HFF-Myc (cell line): ENCODE measurements around the gene PRLH.

ENCODE experiments used
- DNase-seq: peaks from one replicate; pipeline ENCODE4 v3.0.0-alpha.2; 2011; ENCODE audit warnings: low read depth; ENCODE audit errors: extremely low read depth
- H3K4me3 ChIP-seq: replicated peaks from 2 replicates; pipeline ENCODE4 v1.5.1; 2011; ENCODE audit warnings: low read depth, mild to moderate bottlenecking, control low read depth, low read length
- TF ChIP-seq, protein P1 (sequence below): IDR thresholded peaks from 2 replicates; pipeline ENCODE4 v1.5.1; 2012; ENCODE audit warnings: mild to moderate bottlenecking, low read depth, low read length, control low read depth; ENCODE audit errors: missing control alignments

Gene PRLH

GRCh38 chr2:237573721-237574415 lies 7.5 kb downstream of the PRLH start:
- TF ChIP-seq, protein P1, sequence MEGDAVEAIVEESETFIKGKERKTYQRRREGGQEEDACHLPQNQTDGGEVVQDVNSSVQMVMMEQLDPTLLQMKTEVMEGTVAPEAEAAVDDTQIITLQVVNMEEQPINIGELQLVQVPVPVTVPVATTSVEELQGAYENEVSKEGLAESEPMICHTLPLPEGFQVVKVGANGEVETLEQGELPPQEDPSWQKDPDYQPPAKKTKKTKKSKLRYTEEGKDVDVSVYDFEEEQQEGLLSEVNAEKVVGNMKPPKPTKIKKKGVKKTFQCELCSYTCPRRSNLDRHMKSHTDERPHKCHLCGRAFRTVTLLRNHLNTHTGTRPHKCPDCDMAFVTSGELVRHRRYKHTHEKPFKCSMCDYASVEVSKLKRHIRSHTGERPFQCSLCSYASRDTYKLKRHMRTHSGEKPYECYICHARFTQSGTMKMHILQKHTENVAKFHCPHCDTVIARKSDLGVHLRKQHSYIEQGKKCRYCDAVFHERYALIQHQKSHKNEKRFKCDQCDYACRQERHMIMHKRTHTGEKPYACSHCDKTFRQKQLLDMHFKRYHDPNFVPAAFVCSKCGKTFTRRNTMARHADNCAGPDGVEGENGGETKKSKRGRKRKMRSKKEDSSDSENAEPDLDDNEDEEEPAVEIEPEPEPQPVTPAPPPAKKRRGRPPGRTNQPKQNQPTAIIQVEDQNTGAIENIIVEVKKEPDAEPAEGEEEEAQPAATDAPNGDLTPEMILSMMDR = no peak
- DNase-seq = no peak
- H3K4me3 ChIP-seq = no peak overlapping the region

GRCh38 chr2:237574467-237574866 lies 8.1 kb downstream of the PRLH start:
- no peak for DNase-seq
- H3K4me3 ChIP-seq = no peak overlapping the region
- TF ChIP-seq, protein P1 = no peak

GRCh38 chr2:237574894-237575868 lies 8.8 kb downstream of the PRLH start:
- TF ChIP-seq, protein P1 = no peak
- no peak overlapping the region for H3K4me3 ChIP-seq
- DNase-seq = no peak

- no peak overlapping the region for H3K4me3 ChIP-seq
- TF ChIP-seq, protein P1 = no peak
- no peak for DNase-seq
Observed at GRCh38 chr2:237575869-237576862, 9.8 kb downstream of the PRLH start.

DNA sequence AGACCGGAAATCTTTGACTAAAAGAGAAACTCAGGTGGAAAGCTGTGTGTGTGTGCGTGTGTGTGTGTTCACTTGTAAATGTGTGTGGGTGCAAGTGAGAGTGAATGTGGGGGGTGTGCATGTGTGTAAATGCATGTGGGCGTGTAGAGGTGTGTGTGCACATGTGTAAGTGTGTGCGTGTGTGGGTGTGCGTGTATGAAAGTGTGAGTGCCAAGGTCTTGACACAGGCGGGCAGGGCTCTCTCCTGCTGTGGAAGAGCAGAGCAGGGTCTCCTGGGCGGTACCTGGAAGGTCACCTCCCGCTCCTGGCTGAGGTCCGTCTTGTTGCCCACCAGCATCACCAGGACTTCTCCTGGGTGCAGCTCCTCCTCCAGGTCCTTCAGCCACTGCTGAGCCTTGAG lies 10.6 kb downstream of the PRLH start:
- TF ChIP-seq, protein P1 = no peak
- no peak for DNase-seq
- no peak overlapping the region for H3K4me3 ChIP-seq

- H3K4me3 ChIP-seq = no peak overlapping the region
- TF ChIP-seq, protein P1 = no peak
- DNase-seq = no peak
Observed at GRCh38 chr2:237577458-237577857, 11.1 kb downstream of the PRLH start.
